Activated CD8-positive, alpha-beta memory T cell treated with anti-CD3 and anti-CD28 coated beads for 36 hours (primary cell): Measurements from ENCODE around the gene DBNL. TPM values are rescaled to one million over a fixed set of nuclear protein-coding genes. Genes with fewer than 3 reads are reported as not detected.

Source experiments
- CTCF ChIA-PET: fragments of 350-600 bp; sonication (Branson Sonifier 250); formaldehyde crosslinking; loops from one replicate; lab custom pipeline; 2021; ENCODE audit warnings: antibody characterized with exemption; lab: Charles Lee
- POLR2A ChIA-PET: fragments of 350-600 bp; sonication (Branson Sonifier 250); formaldehyde crosslinking; loops from one replicate; lab custom pipeline; 2021; ENCODE audit warnings: antibody characterized with exemption; lab: Charles Lee
- total RNA-seq, 2 experiments: library from RNA; stranded (reverse); gene quantifications; one replicate each; pipeline ENCODE4 v1.2.3, GENCODE V29; 2021

DBNL gene
- total RNA-seq, 2 experiments from 2014 or later = 142 to 153 TPM

DNA sequence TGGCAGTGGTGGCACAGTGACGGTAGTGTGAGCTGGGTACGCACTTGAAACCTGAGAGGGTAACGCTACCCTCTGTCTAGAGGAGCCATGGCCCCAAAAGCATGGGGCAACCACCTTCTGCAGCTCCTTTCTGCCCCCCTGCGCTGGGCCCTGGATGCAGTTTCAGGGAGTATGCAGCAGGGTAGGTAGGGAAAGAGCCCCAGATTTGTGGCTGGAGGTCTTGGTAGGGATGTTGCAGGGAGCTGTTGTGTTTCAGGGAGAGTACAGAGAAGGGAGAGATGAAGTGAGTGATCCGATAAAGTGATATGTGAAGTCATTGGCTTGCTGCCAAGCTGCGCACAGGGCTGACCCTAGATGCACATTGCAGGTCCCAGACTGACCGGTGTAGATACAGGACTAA is 23.6 kb downstream of the DBNL start:
- CTCF ChIA-PET = interaction anchor here (1.0 to 1.4 kb wide), 2 partner anchors 9 to 10 kb away, joined by 3 to 4 read pairs; no protein-coding TSS in a partner anchor
- POLR2A ChIA-PET = interaction anchor here (1.5 kb wide), 1 partner anchor 13 kb away, joined by 10 read pairs; no protein-coding TSS in a partner anchor

GRCh38 chr7:44071726-44072363 is 27.3 kb downstream of the DBNL start:
- ChIA-PET POLR2A (interaction anchor here (1.0 kb wide), 1 partner anchor 10 kb away, joined by 3 read pairs; no protein-coding TSS in a partner anchor), CTCF (no interaction called here)

DNA sequence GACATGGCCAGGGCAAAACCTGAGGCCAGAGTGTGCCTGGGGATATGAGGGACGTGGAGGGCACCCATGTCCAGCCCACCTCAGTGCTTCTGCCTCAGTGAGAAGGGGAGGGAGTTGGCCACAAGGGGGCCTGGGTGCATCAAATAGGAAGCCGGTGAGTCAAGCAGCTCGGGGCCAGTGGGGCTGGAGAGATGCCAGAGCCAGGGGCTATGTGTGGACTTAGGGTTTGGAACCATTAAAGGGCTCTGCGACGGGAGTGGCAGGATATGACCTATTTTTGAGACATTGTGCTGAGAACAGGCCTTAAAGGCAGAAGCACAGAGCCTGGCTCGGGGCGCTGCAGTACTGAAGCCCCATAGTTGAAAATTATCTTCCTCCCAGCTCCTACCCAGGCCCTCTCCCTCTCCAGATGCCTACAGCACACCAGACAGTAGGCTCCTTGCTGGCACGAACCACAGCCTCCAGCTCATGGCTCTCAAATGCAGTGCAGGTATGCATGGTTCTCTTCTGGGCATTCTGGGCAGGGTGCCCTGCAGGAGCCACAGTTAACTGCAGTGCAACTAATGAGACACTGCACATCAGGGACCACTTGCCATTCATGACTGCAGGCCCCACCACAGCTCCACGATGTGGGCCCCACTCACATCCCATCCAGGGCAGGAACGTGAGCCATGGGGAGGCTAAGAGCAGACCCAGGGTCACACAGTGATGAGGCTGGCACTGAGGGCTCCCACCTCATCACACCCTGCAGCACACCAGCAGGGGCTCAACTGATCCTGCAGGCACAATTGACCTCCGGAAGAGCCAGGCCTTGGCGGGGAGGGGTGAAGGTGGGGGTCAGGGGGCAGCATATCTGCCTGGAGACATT is 28.1 kb downstream of the DBNL start:
- ChIA-PET CTCF (no interaction called here), POLR2A (interaction anchor here (0.8 to 1.0 kb wide), 2 partner anchors 9 to 23 kb away, joined by 3 read pairs; no protein-coding TSS in a partner anchor)

- ChIA-PET CTCF (no interaction called here), POLR2A (no interaction called here)
Measured at GRCh38 chr7:44073664-44074348, 29.3 kb downstream of the DBNL start.

GRCh38 chr7:44074349-44074695 is 29.8 kb downstream of the DBNL start:
- ChIA-PET CTCF (interaction anchor here (0.7 kb wide), 1 partner anchor 20 kb away, joined by 3 read pairs; no protein-coding TSS in a partner anchor), POLR2A (no interaction called here)

- POLR2A ChIA-PET = interaction anchor here (0.7 to 1.2 kb wide), 2 partner anchors 14 to 485 kb away, joined by 3 to 9 read pairs; no protein-coding TSS in a partner anchor
Measured at GRCh38 chr7:44075296-44076075, 31.0 kb downstream of the DBNL start.

DNA sequence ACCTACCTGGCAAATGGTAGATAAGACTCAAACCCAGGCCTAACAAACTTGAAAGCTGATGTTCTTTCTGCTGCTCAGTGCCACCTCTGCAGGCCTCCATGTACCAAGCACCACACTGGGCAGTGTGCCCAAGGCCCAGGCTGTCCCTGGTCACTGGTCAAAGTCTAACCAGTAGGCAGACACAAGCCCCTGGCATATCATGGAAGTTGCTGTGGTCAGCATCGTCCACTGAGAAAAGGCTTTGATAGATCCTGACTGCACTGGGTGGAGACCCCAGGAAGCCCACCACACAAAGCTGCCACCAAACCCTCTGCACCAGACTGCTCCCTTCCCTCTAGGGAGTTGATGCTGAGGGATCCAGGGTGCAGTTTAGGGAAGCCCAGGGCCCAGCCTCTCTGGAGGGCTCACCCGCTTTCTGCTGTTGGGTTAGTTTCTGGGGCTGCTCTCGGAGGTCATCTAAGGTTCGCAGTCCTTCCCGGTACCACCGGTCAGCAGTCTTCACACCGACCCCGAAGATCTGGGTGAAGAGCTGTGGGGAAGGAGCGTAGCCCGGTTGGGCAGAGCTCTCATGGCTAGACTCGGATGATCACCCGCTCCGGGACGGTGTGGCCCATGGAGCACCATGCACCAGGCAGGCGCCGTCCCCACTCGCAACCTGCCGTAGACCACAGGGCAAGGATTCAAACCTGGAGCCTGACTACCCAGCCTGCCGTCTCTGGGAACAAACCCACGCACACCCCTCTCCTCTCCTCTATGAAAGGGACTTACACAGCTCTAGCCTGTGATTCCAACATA is 31.8 kb downstream of the DBNL start:
- POLR2A ChIA-PET = interaction anchor here (0.6 to 1.2 kb wide), 3 partner anchors 15 to 485 kb away, joined by 3 to 9 read pairs (median 3); no protein-coding TSS in a partner anchor
- CTCF ChIA-PET = no interaction called here

More at GRCh38 chr7:44075296-44076075, 31.0 kb downstream of the DBNL start:
- CTCF ChIA-PET = interaction anchor here (0.7 to 1.0 kb wide), 2 partner anchors 14 to 21 kb away, joined by 3 read pairs; no protein-coding TSS in a partner anchor

GRCh38 chr7:44077061-44077460 is 32.6 kb downstream of the DBNL start:
- ChIA-PET POLR2A (no interaction called here), CTCF (no interaction called here)

DNA sequence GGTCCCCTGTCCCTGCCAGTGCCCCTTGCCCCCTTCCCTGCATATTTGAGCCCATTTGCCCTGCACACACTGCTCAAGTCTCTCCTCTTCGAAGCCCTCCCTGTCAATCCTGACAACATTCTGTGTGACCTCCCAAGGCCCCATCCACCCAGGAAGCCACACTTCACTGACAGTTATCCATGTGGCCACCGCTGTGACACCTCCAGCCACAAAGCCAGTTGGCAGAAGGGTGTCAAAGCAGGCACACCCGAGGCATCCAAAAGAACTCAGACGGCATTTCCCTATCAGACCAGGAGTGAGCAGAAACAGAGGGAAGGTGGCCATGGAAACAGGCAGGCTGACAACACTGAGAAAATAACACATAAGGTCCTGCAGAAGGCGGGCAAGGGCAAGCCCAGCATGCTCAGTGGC is 33.2 kb downstream of the DBNL start:
- POLR2A ChIA-PET = no interaction called here

DNA sequence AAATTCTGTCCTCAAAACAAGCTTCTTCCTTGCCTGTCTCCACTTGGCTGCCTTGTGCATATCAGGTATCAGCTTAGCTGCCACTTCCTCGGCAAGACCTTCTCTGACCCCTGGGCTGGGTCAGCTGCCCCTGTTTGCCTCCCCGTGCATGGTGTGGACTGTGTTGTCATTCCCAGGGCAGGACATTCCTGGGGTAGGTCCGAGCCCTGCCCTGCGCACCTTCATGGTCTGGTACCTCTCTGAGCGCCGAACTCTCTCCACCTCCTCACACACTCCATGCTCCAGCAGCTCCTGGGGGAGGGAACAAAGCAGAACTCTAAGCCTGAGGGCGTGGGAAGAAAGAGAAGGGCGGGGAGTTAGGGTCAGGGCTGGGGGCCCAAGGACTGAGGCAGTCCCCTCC is 34.0 kb downstream of the DBNL start:
- ChIA-PET CTCF (interaction anchor here (0.8 kb wide), 1 partner anchor 11 kb away, joined by 3 read pairs; no protein-coding TSS in a partner anchor), POLR2A (no interaction called here)

More for the DNA sequence above, 33.2 kb downstream of the DBNL start:
- CTCF ChIA-PET = interaction anchor here (0.8 kb wide), 1 partner anchor 10 kb away, joined by 3 read pairs; no protein-coding TSS in a partner anchor

- ChIA-PET CTCF (no interaction called here), POLR2A (interaction anchor here (0.7 kb wide), 1 partner anchor 12 kb away, joined by 3 read pairs; no protein-coding TSS in a partner anchor)
Measured at GRCh38 chr7:44079331-44080021, 35.0 kb downstream of the DBNL start.

- POLR2A ChIA-PET = no interaction called here
- CTCF ChIA-PET = no interaction called here
Measured at GRCh38 chr7:44080118-44080517, 35.6 kb downstream of the DBNL start.

DNA sequence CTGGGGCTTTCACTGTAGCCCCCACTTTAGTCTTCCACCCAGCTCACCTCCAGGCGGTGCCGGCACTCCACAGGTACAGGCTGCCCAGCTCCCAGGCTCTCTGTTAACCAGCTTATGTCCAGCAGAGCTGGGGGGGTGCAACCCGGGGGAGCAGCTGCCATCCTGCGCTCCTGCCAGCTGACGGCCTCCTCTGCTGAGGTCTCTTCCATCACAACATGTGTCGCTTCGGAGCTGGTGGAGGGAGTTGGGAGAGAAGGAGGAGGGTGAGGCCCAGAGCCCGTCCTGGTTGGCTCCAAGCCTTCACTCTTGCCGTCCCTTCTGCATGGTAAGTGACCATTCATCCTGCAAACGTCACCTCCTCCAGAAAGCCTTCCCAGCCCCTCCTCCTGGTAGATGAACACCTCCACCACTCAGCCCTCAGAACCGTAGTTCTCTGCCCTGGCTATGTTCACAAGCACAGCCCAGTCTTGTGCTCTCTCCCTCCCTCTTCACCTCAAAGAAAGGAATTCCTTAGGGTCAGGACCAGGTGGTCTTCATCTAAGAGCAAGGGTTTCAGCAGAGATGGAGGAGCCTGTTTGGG is 36.3 kb downstream of the DBNL start:
- POLR2A ChIA-PET = interaction anchor here (0.6 to 1.5 kb wide), 10 partner anchors 8 to 411 kb away, joined by 3 to 10 read pairs (median 5); partner anchors contain the start of genes DBNL and POLD2
- CTCF ChIA-PET = interaction anchor here (1.0 to 1.2 kb wide), 2 partner anchors 26 to 42 kb away, joined by 3 to 4 read pairs; no protein-coding TSS in a partner anchor

DNA sequence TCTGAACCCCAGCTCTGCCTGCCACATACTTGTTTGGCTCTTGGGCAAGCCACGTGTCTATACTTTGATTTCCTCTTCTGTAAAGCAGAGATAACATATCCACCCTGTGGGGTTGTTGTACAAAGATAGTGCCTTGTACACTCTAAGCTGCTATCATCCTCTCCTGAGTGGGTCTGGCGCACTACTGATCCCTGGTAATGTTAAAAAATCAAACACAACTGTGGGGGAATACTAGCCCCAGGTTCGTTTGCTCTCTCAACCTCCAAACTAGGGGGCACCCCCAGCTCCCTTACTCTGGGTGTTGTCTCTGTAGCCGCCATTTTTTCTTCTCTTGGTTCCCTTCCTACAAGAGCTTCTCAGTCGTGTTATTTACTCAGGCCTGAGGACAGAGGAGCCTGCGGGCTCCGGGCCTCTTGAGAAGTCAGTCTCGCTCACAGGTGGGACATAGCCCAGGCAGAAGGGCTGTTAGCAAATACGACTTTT is 36.8 kb downstream of the DBNL start:
- ChIA-PET POLR2A (interaction anchor here (0.6 to 1.5 kb wide), 12 partner anchors 9 to 410 kb away, joined by 3 to 10 read pairs (median 5); partner anchors contain the start of genes DBNL and POLD2), CTCF (interaction anchor here (0.7 to 1.2 kb wide), 4 partner anchors 17 to 41 kb away, joined by 3 to 4 read pairs (median 3); no protein-coding TSS in a partner anchor)

DNA sequence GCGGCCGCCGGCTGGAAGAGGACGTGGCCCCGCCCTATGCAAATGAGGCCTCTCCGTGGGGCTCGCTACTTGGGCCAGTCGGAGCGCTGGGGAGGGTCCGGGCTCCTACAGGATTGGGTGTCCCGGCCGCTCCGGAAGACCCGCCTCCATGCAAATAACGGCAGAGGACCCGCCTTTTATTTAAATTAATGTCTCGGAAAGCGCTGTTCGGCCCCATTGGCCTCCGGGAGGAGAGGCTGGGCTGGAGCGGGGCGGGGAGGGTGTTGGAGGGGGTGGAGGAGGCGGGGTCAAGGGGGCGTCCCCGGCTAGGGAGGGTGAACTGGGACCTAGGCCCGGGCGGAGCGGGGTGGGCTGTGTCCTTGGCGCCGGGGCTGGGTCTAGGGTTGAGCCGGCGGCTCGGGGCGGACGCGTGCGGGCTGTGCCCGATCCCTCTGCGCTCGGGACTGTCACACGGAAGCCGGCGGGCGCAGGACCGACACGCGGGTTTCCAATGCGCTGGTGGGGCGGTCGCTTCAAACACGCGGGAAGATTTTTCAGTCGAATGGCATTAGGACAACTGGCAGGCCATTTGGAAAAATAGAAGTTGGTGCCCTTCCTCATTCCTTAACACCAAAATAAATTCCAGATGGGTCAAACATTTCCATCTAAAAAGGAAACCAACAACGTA is 38.2 kb downstream of the DBNL start:
- ChIA-PET POLR2A (no interaction called here), CTCF (no interaction called here)

- CTCF ChIA-PET = interaction anchor here (0.9 kb wide), 1 partner anchor 39 kb away, joined by 3 read pairs; the partner anchor contains the start of gene POLD2
- POLR2A ChIA-PET = no interaction called here
Measured at GRCh38 chr7:44083796-44084195, 39.3 kb downstream of the DBNL start.
